Measurements from ENCODE around the gene PNMA8C. TPM values are rescaled to one million over a fixed set of nuclear protein-coding genes. Genes with fewer than 3 reads are reported as not detected.

PNMA8C gene
- 1 to 10 TPM in 1 of 5 donors, under 1 TPM in 4; 0.21 to 1.3 (median 0.72) TPM for polyA plus RNA-seq (ENCODE audit: insufficient read depth in 1 of 5, insufficient read length in 5 of 5, low replicate concordance in 1 of 5)
- long read RNA-seq, donor 1, full-length matches to known transcripts, result 3 of 3 reads
- long read RNA-seq, donor 1, partial matches to known transcripts, result 0 of 3 reads
- long read RNA-seq, donor 1, other reads (novel, unspliced or antisense), result 0 of 3 reads
- long read RNA-seq, donor 2, full-length matches to known transcripts, result 1 of 1 reads
- long read RNA-seq, donor 2, partial matches to known transcripts, result 0 of 1 reads
- long read RNA-seq, donor 2, other reads (novel, unspliced or antisense), result 0 of 1 reads
- long read RNA-seq, donor 3, result 0 reads
- long read RNA-seq, donor 4, full-length matches to known transcripts, result 1 of 1 reads
- long read RNA-seq, donor 4, partial matches to known transcripts, result 0 of 1 reads
- long read RNA-seq, donor 4, other reads (novel, unspliced or antisense), result 0 of 1 reads
- long read RNA-seq, donor 5, result 0 reads
- long read RNA-seq, donor 6, full-length matches to known transcripts, result 1 of 1 reads
- long read RNA-seq, donor 6, partial matches to known transcripts, result 0 of 1 reads
- long read RNA-seq, donor 6, other reads (novel, unspliced or antisense), result 0 of 1 reads
- long read RNA-seq, donor 7, full-length matches to known transcripts, result 4 of 4 reads
- long read RNA-seq, donor 7, partial matches to known transcripts, result 0 of 4 reads
- long read RNA-seq, donor 7, other reads (novel, unspliced or antisense), result 0 of 4 reads
- long read RNA-seq, donor 8, result 0 reads

GRCh38 chr19:46428239-46429135 lies at the start of gene PNMA8C:
Gene PNMA8C (minus strand): TSS chr19:46428936. CDS start chr19:46428359, 577 bp downstream.
- DNase-seq, result peak in 1 of 2 donors; percentile 62

DNA sequence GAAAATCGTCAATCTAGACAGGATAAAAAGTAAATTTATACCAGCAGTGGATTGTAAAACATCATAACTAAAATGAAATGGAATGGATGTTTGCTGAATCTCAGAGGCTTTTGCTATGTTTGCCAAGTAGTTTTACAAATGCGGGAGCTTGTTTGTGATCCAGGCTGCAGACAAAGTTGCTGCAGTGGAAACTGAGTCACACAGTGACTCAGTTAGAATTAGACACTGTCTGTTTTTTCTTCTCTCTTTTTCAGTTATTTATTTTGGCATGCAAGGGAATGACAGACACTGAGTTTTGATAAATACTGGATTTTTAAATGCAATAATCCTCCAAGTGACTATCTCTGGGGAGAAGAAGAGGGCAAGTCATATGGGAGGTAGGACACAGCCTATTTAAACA lies 47.2 kb upstream of the PNMA8C start:
- no peak for DNase-seq

DNA sequence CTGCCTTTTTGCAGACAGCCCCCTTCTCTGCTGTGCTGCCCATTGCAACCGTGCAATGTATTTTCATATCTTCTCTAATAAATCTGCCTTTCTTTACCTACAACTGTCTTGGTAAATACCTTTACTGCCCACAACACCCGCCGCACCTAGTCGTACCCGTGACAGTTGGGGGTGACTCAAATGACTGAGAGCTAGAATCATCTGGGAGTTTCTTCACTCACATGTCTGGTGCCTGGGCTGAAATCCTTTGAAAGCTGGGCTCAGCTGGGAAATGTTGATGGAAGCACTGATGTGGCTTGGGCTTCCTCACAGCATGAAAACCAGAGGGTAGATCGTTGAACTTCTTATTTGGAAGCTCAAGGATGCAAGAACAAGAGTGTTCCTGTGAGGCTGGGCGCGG lies 45.5 kb upstream of the PNMA8C start:
- no peak for DNase-seq

DNA sequence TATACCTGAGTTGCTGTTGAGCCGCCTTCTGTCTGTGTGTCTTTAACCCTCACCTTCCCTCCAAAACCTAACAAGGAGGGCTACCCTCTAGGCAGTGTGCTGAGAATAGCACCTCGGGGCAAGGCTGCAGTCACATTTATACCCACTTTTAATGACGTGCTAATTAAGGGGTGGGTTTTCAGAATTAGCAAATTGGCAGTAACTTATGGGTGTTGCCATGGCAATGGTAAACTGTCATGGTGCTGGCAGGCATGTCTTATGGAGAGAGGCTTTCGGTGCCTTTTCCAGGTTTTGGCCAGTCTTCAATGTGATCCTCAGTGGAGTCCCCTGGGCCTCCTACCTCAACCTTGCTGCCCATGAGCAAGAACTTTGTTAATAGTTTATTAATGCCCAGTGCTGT lies 43.9 kb upstream of the PNMA8C start:
- no peak for DNase-seq

- no peak for DNase-seq
Measured at GRCh38 chr19:46471811-46472543, 43.2 kb upstream of the PNMA8C start.

DNA sequence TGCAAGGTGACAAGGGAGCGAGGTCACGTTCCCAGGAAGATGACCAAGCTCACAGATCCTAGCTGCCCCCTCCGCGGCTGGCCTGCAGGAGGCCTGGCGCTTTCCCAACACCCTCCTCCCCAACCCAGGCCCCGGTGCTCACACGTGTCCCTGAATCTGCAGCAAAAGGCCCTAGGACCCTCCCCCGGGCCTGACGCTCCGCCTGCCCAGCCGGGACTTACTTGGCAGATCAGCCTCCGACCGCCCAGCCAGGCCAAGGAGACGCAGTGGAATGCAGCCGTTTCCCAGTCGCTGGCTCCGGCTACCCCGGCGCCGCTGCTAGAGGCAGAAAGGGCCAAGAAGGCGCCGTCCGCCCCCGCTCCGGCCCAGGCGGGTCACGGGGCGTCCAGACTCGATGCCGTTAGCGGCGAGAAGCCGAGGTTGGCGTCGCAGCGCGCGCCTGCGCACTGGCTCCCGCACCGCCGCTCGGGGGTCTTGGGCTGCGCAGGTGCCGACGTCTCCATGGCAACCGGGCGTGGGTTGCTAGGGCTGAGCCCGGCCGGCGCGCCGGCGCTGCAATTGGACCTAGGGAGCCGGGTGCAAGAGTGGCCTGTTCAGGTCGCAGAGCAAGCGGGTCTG lies 42.5 kb upstream of the PNMA8C start, which contains the start of gene PNMA8A:
Gene PNMA8A, minus strand, starts transcription at position 448 of the 618 bp plus-strand sequence. CDS start 528 bp downstream, outside the sequence.
- peak; percentile 87 to 89 for DNase-seq

GRCh38 chr19:46470376-46470775 lies 41.6 kb upstream of the PNMA8C start:
- no peak for DNase-seq

DNA sequence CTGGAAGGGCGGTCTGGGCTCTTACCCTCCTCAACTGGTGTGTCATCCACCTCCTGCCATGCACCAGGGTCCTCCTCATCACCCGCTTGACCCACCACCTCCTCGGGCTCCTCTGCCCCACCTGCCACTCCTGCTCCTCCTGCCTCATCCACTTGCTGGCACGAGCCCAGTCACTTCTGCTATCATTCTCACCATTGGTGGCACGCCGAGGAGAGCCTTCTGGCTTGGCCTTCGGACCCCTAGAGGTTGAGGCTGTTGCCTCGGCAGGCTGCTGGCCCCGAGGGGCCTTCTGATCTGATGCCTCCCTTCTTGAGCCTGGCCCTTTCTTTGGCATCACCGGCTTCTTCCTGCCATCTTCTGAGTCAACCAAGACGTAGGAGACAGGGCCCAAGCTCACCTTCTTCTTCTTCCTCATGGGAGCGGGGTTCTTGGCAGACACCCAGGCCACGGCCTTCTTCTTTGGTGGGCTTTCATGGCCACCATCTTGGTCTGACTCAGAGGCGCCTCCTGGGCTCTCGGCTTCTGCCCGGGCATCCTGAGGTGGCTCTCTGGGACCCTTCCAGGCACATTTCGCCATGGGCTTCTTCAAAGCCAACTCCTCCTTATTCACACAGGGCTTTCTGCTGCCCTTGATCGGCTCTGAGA lies 40.9 kb upstream of the PNMA8C start:
- no peak for DNase-seq

- peak; percentile 45 for DNase-seq
Measured at GRCh38 chr19:46466536-46467196, 37.9 kb upstream of the PNMA8C start.

GRCh38 chr19:46463516-46463915 lies 34.8 kb upstream of the PNMA8C start:
- no peak for DNase-seq

GRCh38 chr19:46461537-46461936 lies 32.8 kb upstream of the PNMA8C start:
- DNase-seq, result no peak

- DNase-seq, result no peak
Measured at GRCh38 chr19:46460981-46461380, 32.2 kb upstream of the PNMA8C start.

DNA sequence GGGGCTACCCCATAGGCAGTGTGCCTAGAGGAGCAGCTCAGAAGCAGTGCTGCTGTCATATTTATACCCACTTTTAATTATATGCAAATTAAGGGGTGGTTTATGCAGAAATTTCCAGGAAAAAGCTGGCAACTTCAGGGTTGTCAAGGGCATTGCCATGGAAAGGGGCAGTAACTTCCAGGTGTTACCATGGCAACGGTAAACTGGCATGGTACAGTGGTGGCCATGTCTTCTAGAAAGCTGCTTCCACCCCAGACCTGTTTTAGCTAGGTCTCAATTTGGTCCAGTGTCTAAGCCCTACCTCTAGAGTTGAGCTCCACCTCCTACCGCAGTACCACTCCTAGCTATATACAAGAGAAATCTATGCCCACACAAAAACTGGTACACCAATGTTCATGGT lies 31.3 kb upstream of the PNMA8C start:
- no peak for DNase-seq

- no peak for DNase-seq
Measured at GRCh38 chr19:46456930-46457329, 28.2 kb upstream of the PNMA8C start.

DNA sequence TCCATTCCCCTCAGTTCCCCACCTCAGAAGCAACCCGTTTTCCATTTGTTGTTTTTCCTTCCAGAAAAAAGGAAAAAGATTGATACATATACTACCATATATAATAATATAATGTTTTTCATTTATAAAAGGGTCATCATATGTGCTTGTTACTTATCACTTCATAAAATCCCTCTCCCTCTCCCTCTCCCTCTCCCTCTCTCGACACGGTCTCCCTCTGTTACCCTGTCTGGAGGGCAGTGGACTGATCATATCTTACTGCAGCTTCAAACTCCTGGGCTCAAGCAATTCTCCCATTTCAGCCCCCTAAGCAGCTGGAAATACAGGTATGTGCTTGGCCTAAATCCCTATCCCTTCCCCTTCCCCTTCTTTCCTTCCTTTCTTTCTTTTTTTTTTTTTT lies 25.5 kb upstream of the PNMA8C start:
- DNase-seq, result no peak

- no peak for DNase-seq
Measured at GRCh38 chr19:46453661-46454060, 24.9 kb upstream of the PNMA8C start.

- DNase-seq, result no peak
Measured at GRCh38 chr19:46452186-46452585, 23.4 kb upstream of the PNMA8C start.

DNA sequence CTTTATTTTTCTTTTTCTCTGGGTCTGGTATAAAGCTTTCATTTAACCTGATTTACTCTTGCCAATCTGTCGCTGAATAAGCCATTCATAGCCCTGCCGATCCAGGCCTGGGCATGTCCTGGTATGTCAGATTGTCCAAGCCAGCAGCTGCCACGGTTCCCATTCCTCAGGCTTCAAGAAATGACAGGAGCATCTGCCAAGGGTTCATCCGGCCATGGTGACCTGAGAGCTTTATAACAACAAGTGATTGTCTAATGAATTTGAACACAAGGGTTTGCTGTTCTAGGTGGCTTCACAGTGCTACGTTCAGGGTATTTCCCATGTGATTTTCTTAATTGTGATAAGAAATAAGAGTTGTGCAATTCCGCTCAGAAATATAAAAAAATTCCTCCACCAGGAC lies 22.6 kb upstream of the PNMA8C start:
- no peak for DNase-seq

- no peak for DNase-seq
Measured at GRCh38 chr19:46450737-46451136, 22.0 kb upstream of the PNMA8C start.

DNA sequence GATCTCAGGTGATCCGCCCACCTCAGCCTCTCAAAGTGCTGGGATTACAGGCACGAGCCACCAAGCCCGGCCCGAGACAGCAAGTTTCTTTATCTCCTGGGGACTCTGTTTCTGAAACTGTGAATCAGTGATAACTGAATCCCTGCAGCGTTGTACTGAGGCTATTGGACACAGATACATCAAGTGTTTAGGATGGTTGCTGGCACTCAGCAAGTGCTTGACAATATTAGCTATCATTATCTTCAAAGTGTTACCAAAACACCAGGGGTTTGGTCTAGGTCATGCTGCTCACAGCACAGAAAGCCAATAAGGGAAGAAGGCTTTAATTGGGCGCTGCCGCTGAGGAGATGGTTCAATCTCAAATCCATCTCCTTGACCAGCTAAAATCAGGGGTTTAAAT lies 20.5 kb upstream of the PNMA8C start:
- no peak for DNase-seq
